ENCODE data around the gene SEMA6A.
A peak's percentile ranks its signal among the peaks of the same experiment; 100 is the strongest.

SEMA6A gene

GRCh38 chr5:116576053-116576713 is 1.6 kb upstream of the SEMA6A start:
- DNase-seq, result peak; percentile 10

GRCh38 chr5:116575326-116576052 is 866 bp upstream of the SEMA6A start:
- no peak for DNase-seq

GRCh38 chr5:116573702-116574366 is 789 bp downstream of the SEMA6A start:
- no peak for DNase-seq

GRCh38 chr5:116573279-116573701 is 1.3 kb downstream of the SEMA6A start:
- no peak for DNase-seq

GRCh38 chr5:116572350-116573278 is 2.0 kb downstream of the SEMA6A start:
- no peak for DNase-seq

- DNase-seq, result no peak
Measured at GRCh38 chr5:116571568-116572349, 2.9 kb downstream of the SEMA6A start.

- DNase-seq, result no peak
Measured at GRCh38 chr5:116569999-116570398, 4.6 kb downstream of the SEMA6A start.

GRCh38 chr5:116567106-116567505 is 7.5 kb downstream of the SEMA6A start:
- no peak for DNase-seq

- no peak for DNase-seq
Measured at GRCh38 chr5:116566251-116566650, 8.4 kb downstream of the SEMA6A start.

- DNase-seq, result no peak
Measured at GRCh38 chr5:116564756-116565490, 9.7 kb downstream of the SEMA6A start.

- no peak for DNase-seq
Measured at GRCh38 chr5:116564312-116564711, 10.3 kb downstream of the SEMA6A start.

- DNase-seq, result no peak
Measured at GRCh38 chr5:116563736-116564308, 10.8 kb downstream of the SEMA6A start.

- no peak for DNase-seq
Measured at GRCh38 chr5:116562669-116563068, 12.0 kb downstream of the SEMA6A start.

- no peak for DNase-seq
Measured at GRCh38 chr5:116561658-116562057, 13.0 kb downstream of the SEMA6A start.

GRCh38 chr5:116559673-116560164 is 14.9 kb downstream of the SEMA6A start:
- no peak for DNase-seq

- DNase-seq, result no peak
Measured at GRCh38 chr5:116559239-116559638, 15.4 kb downstream of the SEMA6A start.

- DNase-seq, result no peak
Measured at GRCh38 chr5:116557669-116558271, 16.9 kb downstream of the SEMA6A start.

GRCh38 chr5:116554764-116555163 is 19.9 kb downstream of the SEMA6A start:
- no peak for DNase-seq

GRCh38 chr5:116553366-116553765 is 21.3 kb downstream of the SEMA6A start:
- DNase-seq, result no peak

GRCh38 chr5:116550082-116550481 is 24.5 kb downstream of the SEMA6A start:
- no peak for DNase-seq
